ENCODE measurements around the gene PGLYRP1.

Gene PGLYRP1

DNA sequence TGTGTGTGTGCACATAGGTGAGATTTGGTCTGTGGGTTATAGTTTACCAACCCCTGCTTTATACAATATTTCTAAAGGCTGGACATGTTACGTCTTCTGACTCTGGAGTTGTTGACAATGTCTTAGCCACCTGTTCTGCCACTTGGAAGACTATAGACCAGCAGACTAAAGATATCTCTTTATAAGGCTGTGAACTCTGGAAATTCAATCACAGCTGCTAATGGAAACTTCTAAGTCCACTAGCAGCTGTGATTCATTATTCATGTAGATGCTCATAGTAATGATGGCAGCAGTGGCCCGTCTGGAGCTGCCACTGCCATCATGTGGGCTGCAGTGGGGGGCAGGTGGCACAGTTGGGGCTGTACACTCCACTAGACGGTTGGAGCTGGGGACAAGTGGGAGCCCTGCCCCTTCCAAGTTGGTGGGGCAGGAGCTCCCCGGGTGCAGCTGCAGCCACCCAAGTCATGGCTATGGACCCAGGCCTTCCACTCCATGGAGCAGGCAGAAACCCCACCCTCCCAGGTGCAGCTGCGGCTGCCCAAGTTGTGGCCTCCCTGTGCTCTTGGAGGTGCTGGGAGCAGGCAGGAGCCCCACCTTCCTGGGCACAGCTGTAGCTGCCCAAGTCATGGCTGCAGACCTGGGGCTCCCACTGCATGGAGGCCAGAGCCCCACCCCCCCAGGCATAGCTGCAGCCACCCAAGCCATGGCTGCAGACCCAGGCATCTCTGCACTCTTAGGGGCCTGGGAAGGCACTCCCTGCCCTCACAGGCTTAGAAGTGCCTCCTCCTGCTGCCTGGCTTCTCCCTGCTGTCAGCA is 9.1 kb upstream of the PGLYRP1 start:
- DNase-seq = no peak

DNA sequence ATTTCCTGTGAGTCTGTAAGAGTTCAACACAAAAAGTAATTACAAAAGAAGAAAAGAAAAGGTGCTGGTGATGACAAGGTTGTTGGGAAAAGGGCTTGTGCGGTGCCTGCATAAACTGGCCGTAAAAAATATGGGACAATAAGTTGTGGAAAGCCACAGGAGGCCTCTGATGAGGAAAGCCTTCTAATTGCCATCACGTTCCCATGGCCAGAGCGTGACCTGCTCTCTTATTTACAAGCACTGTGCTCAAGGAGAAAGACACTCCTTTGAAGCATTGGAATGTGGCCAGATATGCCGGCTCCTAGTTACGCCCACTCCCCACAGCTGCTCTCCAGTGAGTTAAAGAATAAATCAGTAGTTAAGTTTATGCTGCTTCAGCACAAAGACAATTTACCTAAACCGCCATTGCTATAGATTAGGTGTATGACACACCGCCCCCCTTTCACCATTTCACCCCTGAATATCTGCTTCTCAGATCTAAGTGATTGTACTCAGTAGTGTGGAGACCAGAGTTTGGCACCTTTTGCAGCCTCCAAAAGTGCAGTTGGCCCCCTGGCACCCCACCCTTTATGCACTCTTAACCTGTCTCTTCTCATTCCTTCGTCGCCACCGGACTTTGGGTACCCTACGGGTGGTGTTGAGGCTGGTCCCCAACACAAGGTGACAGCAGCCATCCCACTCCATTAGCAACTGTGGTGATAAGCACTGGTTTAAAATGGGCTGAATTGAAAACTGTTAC is 8.1 kb upstream of the PGLYRP1 start:
- no peak for DNase-seq

- no peak for DNase-seq
Observed at GRCh38 chr19:46025835-46026234, 3.0 kb upstream of the PGLYRP1 start.

GRCh38 chr19:46023311-46023779 is 492 bp upstream of the PGLYRP1 start:
- no peak for DNase-seq

GRCh38 chr19:46022061-46022430 is 807 bp downstream of the PGLYRP1 start:
- no peak for DNase-seq

GRCh38 chr19:46021531-46022041 is 1.3 kb downstream of the PGLYRP1 start:
- no peak for DNase-seq

GRCh38 chr19:46020819-46021125 is 2.1 kb downstream of the PGLYRP1 start:
- no peak for DNase-seq

DNA sequence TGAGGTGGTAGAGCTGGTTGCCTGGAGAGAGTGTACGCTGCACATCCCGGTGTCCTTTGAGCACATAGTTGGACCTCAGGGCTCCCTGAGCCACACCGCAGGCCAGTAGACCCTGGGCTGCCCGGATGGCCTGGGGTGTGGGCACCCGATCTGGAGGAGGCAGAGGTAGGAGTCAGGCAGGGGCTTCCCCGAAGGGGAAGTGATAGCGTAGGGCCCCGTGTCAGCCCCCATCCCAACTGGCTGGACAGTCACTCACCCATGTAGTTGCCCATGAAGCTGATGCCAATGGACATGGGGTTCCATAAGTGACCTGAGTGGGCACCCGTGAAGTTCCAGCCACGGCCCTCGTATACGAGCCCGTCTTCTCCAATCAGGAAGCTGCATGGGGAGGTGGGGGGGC is 3.6 kb downstream of the PGLYRP1 start:
- DNase-seq = no peak

GRCh38 chr19:46018729-46019251 is 4.1 kb downstream of the PGLYRP1 start:
- no peak for DNase-seq

DNA sequence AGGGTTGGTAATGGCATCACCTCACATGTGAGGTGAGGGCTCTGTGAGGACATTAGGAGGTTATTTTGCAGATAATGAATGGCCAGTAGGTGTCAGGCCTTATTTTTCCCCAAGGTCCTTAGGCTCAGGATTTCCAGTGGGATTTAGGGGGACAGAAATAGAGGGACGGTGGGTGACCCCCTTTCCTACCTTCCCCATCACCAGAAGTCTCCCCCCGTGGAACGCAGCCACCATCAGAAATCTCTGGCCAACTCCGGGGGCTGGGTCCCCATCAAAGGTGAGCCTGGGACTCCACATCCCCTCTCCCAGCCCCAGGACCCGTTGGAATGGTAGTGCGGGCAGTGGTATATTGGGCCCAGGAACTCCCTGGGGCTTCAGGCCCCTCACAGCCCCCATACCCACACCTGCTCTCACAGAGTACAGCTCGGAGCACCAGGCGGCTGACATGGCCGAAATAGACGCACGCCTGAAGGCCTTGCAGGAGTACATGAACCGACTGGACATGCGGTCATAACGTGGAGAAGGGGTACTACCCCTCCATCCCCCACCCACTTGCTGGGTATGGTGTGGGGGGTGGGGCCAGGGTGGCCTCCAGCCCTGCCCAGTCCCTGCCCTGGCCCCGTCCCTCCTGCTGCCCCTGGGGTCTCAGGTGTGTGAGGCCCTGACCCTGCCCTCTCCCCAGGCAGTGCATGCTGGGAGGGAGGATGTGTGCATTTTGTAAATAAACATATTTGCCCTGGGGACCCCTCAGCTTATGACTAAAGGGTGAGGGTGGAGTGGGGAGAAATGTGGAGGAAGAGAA is 4.8 kb downstream of the PGLYRP1 start:
- no peak for DNase-seq

- DNase-seq = no peak
Observed at GRCh38 chr19:46017095-46017429, 5.8 kb downstream of the PGLYRP1 start.

DNA sequence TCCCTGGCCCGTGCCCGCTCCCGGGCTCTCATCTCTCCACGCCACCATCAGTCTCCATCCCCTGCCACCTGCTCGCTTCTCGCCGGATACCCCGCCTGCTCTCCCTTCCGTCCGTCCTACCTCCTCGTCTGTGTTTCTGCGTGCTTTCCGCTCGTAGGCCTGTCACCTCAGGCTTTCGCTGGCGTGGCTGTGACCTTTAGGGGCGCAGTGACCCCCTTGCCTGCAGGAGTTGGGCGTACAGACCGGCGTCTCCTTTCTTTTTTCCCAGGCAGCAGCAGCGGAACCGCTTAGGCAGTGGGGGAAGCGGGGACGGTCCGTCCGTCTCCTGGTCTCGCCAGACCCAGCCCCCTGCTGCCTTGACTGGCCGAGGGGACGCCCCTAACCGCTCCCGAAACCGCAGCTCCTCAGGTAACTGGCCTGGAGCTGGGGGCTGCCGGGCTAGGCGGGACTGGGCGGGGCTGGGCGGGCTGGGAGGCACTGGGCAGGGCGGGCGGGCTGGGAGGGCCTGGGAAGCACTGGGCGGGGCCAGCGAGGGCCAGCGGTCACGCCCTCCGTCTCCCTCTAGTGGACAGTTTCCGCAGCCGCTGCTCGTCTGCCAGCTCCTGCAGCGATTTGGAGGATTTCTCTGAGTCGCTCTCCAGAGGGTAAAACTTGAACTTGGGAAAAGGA is 6.3 kb downstream of the PGLYRP1 start:
- DNase-seq = peak; percentile 86

DNA sequence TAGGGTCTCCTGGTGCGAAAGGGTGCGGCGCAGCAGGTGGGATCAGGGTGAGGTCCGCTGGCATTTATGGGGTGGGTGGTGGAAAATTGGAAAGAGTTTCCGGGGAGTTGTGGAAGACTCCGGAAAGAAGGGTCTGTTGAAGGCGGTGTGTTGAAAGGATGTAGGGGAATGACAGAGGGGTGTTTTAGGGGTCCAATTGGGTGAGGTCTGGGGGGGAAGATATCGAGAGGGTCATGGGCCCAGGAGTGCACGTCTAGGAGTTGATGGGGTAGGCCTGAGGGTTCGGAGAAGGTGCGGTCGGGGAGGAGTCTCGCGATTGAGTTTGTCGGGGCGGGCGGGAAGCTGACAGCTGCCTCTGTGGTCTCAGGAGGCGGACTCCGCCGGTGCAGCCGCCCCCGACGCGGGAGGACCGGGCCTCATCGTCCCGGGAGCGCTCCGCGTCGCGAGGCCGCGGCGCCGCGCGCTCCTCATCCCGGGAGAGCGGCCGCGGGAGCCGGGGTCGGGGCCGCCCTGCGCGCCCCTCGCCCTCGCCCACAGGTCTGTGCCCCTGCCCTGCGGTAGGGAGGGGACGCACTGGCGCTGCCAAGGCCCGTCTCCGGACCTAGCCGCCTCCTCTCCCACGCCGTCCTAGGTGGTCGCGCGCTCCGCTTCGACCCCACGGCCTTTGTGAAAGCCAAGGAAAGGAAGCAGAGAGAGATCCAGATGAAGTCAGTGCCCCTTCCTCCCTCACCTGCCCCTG is 7.0 kb downstream of the PGLYRP1 start:
- DNase-seq = peak; percentile 48

- peak; percentile 71 for DNase-seq
Observed at GRCh38 chr19:46014941-46015686, 7.7 kb downstream of the PGLYRP1 start.

DNA sequence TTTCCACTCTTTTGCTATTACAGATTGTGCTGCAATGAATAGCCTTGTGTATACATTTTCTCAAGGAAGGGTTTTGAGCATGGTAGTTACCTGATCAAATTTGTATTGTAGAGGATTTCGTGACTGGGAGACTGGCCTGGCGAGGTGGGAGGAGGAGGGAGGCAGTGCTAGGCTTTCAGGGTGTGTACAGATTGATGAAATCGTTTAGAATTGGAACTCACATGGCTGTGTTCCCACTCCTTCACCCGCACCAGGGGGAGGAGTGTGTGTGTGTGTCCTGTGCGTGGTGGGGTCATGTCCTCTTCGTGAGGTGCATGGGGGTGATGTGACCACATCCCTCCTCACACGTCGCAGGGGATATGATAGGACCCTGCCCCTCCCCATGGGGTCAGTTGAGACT is 8.3 kb downstream of the PGLYRP1 start:
- DNase-seq = no peak

GRCh38 chr19:46009530-46010510 is 13.0 kb downstream of the PGLYRP1 start:
- DNase-seq = peak; percentile 72

DNA sequence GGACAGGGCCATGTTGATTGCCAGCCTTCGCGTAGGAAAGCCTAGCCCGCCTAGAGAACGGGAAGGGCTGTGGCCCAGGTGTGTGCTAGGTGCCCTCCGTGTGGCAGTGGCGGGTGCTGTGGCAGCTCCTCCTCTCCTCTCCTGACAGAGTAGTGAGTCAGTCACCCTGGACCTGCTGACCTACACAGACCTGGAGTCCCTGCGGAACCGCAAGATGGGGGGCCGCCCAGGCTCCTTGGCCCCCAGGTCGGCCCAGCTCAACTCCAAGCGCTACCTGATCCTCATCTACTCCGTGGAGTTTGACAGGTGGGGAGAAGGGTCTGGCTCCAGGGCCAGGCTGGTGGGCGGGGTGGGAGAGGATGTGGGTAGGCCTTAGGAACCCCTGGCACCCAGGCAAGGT is 16.4 kb downstream of the PGLYRP1 start:
- DNase-seq = no peak

GRCh38 chr19:46002678-46003275 is 20.1 kb downstream of the PGLYRP1 start:
- no peak for DNase-seq

- DNase-seq = peak; percentile 85
Observed at GRCh38 chr19:46000491-46001246, 22.2 kb downstream of the PGLYRP1 start.

All from CD4-positive, alpha-beta T cell treated with Interleukin-10 for 1 hour (primary cell).